Stimulated activated CD4-positive, alpha-beta T cell treated with anti-CD3 and anti-CD28 coated beads, Interleukin-1b, Interleukin-23, amount 100 ng/mL, for 1 hour (primary cell): Measurements from ENCODE around the gene FIGNL1.
A peak's percentile ranks its signal among the peaks of the same experiment; 100 is the strongest.

Experiments
- DNase-seq, 2 donors: peaks; one replicate each; pipeline ENCODE4 v3.0.0-alpha.2; 2020; ENCODE audit warnings: low read depth in 2 of 2

The FIGNL1 gene

GRCh38 chr7:50428911-50429310, 21.2 kb downstream of the FIGNL1 start:
- no peak for DNase-seq

- DNase-seq, result no peak
Measured at GRCh38 chr7:50427518-50427917, 22.6 kb downstream of the FIGNL1 start.

GRCh38 chr7:50426280-50427045, 23.7 kb downstream of the FIGNL1 start:
- no peak for DNase-seq

- DNase-seq, result no peak
Measured at GRCh38 chr7:50425318-50425717, 24.8 kb downstream of the FIGNL1 start.

GRCh38 chr7:50423860-50424259, 26.3 kb downstream of the FIGNL1 start:
- DNase-seq, result no peak

GRCh38 chr7:50422858-50423257, 27.3 kb downstream of the FIGNL1 start:
- DNase-seq, result no peak

- DNase-seq, result no peak
Measured at GRCh38 chr7:50421043-50421442, 29.1 kb downstream of the FIGNL1 start.

- DNase-seq, result no peak
Measured at GRCh38 chr7:50418526-50419290, 31.4 kb downstream of the FIGNL1 start.

GRCh38 chr7:50418086-50418515, 32.0 kb downstream of the FIGNL1 start:
- DNase-seq, result peak; percentile 29 to 30

GRCh38 chr7:50416527-50417182, 33.5 kb downstream of the FIGNL1 start:
- no peak for DNase-seq

GRCh38 chr7:50415844-50416364, 34.2 kb downstream of the FIGNL1 start:
- DNase-seq, result no peak

- DNase-seq, result no peak
Measured at GRCh38 chr7:50413561-50413960, 36.6 kb downstream of the FIGNL1 start.

- DNase-seq, result no peak
Measured at GRCh38 chr7:50412973-50413372, 37.2 kb downstream of the FIGNL1 start.

- no peak for DNase-seq
Measured at GRCh38 chr7:50411332-50411731, 38.8 kb downstream of the FIGNL1 start.

GRCh38 chr7:50409856-50410745, 40.0 kb downstream of the FIGNL1 start:
- DNase-seq, result no peak

- DNase-seq, result no peak
Measured at GRCh38 chr7:50406935-50407334, 43.2 kb downstream of the FIGNL1 start.

GRCh38 chr7:50405221-50405620, 44.9 kb downstream of the FIGNL1 start:
- DNase-seq, result no peak

GRCh38 chr7:50404392-50404791, 45.8 kb downstream of the FIGNL1 start:
- DNase-seq, result no peak

- DNase-seq, result no peak
Measured at GRCh38 chr7:50400114-50400513, 50.0 kb downstream of the FIGNL1 start.

GRCh38 chr7:50399635-50400034, 50.5 kb downstream of the FIGNL1 start:
- DNase-seq, result no peak

GRCh38 chr7:50399206-50399605, 50.9 kb downstream of the FIGNL1 start:
- DNase-seq, result no peak
